Fibroblast of pulmonary artery (primary cell): Measurements from ENCODE around the gene OR5J2.
"Not testable (repeated sequence)": the region's sequence is repeated elsewhere in the genome, so short reads cannot be mapped to it uniquely, and the experiment has no call there.

Source experiments
- DNase-seq: peaks from one replicate; pipeline ENCODE4 v3.0.0-alpha.2; 2010; ENCODE audit warnings: low read depth
- H3K4me3 ChIP-seq: replicated peaks from 2 replicates; pipeline ENCODE4 v1.5.1; 2011; ENCODE audit warnings: low read depth, mild to moderate bottlenecking, control low read depth, low read length, moderate library complexity
- TF ChIP-seq, protein P1 (sequence below): IDR thresholded peaks from 2 replicates; pipeline ENCODE4 v1.5.1; 2011; ENCODE audit warnings: mild to moderate bottlenecking, control low read depth, low read length, inconsistent platforms; ENCODE audit errors: missing control alignments

OR5J2 gene

DNA sequence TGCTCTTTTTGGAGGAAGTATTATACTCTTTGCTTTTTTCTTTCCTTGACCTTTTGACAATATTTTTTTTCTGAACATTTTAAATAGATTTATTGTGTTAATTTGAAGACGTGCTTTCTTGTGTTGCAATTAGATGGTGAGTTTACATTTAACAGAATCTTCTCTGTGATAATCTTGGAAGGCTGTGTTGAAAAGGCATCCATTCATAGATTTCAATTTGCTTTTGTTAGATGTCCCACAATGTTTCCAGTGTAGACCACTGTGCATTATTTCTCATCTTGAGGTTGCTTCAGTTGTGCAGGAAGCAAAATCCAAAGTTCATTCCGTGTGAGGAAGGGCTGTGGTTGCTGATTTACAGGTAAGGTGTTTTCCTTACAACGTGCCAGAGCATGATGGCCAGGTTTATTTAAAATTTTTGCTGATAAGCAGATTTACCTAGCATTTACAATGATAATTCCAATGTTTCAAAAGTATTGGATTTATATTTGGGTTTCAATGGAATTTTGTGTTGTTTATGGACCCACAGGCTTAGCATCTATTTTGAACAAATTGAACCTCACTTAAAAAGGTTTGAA is 4.1 kb upstream of the OR5J2 start:
- DNase-seq = no peak
- no peak overlapping the region for H3K4me3 ChIP-seq
- TF ChIP-seq, protein P1, sequence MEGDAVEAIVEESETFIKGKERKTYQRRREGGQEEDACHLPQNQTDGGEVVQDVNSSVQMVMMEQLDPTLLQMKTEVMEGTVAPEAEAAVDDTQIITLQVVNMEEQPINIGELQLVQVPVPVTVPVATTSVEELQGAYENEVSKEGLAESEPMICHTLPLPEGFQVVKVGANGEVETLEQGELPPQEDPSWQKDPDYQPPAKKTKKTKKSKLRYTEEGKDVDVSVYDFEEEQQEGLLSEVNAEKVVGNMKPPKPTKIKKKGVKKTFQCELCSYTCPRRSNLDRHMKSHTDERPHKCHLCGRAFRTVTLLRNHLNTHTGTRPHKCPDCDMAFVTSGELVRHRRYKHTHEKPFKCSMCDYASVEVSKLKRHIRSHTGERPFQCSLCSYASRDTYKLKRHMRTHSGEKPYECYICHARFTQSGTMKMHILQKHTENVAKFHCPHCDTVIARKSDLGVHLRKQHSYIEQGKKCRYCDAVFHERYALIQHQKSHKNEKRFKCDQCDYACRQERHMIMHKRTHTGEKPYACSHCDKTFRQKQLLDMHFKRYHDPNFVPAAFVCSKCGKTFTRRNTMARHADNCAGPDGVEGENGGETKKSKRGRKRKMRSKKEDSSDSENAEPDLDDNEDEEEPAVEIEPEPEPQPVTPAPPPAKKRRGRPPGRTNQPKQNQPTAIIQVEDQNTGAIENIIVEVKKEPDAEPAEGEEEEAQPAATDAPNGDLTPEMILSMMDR = no peak

DNA sequence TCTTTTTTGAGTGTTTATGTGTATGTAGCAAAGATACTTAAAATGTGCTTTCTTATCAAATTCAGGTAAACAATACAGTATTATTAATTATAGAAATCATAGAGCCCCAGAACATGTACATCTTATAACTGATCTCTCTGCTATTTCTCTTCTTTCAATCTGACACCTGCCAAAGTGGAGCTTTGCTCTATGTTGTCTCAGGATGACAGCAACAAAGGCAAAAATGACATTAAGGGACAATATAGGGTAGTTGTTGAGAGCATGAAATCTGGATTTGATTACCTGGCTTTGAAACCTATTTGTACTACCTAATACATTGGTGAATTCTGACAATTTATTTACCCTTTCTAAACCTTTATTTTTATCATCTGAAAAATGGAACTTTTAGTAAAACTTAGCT is 7.0 kb downstream of the OR5J2 start:
- no peak for DNase-seq
- TF ChIP-seq, protein P1 = no peak
- no peak overlapping the region for H3K4me3 ChIP-seq

DNA sequence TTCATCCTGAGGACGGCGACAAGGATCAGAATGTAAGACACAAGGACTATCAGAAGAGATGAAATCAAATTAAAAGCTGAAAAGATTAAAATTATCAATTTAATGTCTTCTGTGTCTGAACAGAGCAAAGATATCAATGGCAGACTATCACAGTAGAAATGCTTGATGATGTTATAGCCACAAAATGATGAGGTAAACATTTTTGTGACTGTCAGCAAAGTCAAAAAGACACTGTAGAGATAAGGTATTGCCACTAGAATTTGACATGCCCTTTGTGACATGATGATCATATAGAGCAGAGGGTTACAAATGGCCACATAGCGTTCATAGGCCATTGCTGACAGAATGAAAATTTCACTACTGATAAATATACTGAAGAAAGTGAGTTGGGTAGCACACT is 12.2 kb downstream of the OR5J2 start:
- TF ChIP-seq, protein P1 = no peak
- no peak overlapping the region for H3K4me3 ChIP-seq
- DNase-seq = no peak

DNA sequence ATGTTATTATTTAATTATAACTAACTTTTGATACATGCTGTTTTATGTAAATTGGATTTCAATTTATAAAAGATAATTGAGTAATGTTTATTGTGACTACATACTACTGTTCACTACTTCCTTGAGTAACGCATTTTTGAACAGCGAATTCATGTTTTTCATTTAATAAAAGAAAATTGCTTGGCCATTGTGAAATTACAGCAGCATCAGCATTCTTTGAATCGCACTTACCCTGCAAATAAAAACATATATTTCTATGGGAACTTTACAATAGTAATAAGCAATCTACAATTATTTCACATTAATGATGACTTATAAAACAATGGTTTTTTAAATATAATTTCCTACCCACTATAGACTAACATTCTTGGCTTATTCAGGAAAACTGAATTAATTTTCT is 20.3 kb downstream of the OR5J2 start:
- no peak overlapping the region for H3K4me3 ChIP-seq
- TF ChIP-seq, protein P1 = no peak
- no peak for DNase-seq

DNA sequence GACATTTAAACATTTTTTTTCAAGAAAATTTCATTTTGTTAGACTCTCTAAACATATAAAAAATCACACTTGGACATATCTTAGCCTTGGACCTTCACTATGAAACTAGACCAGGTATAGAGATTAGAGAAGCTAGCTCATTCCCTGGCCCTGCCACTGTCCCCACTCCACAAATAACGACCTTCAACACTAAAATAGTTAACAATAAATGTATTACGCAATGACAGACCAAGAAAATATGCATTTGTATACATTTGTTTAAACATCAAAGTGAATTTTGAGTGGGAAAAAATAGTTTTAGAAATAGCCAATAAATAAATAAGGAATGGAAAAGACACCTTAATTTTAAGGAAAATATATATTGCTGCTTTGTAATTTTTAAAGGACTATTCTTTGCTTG is 20.9 kb downstream of the OR5J2 start:
- DNase-seq = no peak
- TF ChIP-seq, protein P1 = no peak
- H3K4me3 ChIP-seq = no peak overlapping the region

DNA sequence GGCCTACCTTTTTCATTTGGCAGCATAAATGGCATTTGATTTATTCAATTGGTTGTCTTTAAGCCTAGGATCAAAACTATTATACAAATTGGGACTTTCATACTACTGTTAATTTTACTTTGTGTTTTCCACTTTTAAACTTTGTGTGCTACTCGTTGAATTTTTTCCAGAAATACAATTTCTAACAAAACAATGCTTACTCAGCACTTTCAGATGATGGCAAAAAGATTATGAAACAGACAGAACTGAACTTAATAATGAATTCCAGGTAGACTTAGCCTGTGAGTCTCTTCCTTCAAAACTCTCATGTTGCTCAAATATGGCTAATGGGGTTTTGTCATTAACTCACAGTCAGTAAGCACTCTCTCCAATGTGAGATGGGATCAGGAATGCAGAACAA is 31.4 kb downstream of the OR5J2 start:
- no peak for DNase-seq
- TF ChIP-seq, protein P1 = no peak

DNA sequence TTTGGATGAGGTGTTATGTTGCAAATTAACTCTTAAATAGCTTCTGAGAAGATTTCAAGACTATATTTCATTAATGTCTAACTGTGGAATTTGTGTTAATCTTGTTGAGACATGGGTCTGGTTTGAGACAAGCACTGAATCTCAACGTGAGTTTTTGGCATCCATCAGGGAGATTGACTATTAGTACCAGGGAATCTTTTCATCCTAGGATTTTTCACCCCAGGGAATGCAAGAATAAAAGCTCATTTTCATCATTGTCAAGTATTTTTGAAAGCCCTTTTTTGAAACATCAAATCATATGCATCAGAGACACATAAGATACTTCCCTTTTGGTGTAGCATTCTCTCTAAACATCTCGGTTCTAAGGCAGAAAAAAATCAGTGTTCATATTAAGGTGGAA is 38.1 kb downstream of the OR5J2 start:
- DNase-seq = no peak
- no peak overlapping the region for H3K4me3 ChIP-seq
- TF ChIP-seq, protein P1 = no peak

More for the DNA sequence above, 31.4 kb downstream of the OR5J2 start:
- no peak overlapping the region for H3K4me3 ChIP-seq

DNA sequence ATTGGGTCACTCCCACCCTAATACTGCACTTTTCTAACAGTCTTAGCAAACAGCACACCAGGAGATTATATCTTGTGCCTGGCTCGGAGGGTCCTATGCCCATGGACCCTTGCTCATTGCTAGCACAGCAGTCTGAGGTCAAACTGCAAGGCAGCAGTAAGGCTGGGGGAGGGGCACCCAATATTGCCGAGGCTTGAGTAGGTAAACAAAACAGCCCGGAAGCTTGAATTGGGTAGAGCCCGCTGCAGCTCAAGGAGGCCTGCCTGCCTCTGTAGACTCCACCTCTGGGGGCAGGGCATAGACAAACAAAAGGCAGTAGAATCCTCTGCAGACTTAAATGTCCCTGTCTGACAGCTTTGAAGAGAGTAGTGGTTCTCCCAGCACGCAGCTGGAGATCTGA is 43.3 kb downstream of the OR5J2 start:
- DNase-seq, H3K4me3 ChIP-seq: not testable (repeated sequence)
